ENCODE results near the gene PRRC2B.
"Not testable (repeated sequence)": the region's sequence is repeated elsewhere in the genome, so short reads cannot be mapped to it uniquely, and the experiment has no call there.

Gene PRRC2B

DNA sequence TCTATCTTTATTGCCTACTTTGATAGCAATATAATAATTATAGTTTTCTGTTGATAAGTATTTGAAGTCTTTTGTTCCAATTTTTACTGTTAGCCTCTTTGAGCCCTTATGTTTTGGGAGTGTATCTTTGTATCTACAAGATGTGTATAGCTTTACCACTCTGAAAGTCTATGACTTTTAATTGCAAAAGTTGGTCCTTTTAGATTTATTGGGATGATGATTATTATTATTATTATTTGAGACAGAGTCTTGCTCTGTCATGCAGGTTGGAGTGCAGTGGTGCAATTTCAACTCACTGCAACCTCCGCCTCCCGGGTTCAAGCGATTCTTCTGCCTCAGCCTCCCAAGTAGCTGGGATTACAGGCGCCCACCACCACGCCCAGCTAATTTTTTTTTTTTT is 78.2 kb downstream of the PRRC2B start:
- DNase-seq (ENCODE audit: low read depth) = not testable (repeated sequence)

DNA sequence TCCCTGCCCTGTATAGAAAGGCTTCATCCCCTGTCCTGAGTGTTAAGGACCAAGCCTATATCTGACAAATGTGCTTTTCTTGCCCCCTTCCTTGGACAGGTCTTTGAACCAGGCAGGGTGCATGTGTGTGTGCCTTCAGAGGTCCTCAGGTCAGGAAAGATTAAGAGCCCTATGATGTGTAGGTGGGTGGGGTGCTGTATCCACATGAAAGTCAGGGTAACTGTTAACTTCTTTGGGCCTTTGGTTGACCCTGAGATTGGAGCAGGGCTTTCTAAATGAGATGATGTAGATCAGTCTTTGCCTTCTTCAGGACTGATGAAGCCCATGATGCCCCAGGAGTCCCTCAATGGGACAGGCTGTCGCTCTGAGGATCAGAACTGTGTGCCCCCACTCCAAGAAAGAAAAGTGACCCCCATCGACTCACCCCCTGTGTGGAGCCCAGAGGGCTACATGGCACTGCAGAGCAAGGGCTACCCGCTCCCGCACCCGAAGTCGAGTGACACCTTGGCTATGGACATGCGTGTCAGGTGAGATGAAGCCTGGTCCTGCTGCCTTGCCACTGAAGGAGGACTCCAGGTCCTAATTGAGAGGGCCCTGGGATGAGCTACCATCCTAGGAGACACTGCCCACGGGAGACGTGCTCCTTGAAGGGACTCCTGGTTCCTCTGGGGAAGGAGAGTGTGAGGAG is 79.5 kb downstream of the PRRC2B start:
- DNase-seq (ENCODE audit: low read depth) = no peak

DNA sequence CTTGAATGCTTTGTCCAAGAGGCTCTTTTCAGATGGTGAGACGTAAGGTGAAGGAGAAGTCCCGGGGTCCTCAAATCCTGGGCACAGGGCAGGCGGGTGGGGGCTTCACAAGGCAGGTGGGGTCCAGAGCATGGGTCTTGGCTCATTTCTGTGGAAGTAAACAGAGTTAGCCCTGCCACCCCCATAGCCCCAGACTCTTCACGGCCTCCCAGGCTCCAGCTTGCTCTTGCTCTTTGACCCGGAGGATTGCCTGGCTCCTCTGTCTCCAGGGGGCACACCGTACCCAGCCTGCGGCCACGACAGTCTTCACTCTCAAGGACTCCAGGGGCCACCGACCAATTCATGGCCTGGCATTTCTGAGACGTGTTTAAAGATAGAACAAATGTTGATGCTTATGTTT is 80.0 kb downstream of the PRRC2B start:
- DNase-seq (ENCODE audit: low read depth) = no peak

DNA sequence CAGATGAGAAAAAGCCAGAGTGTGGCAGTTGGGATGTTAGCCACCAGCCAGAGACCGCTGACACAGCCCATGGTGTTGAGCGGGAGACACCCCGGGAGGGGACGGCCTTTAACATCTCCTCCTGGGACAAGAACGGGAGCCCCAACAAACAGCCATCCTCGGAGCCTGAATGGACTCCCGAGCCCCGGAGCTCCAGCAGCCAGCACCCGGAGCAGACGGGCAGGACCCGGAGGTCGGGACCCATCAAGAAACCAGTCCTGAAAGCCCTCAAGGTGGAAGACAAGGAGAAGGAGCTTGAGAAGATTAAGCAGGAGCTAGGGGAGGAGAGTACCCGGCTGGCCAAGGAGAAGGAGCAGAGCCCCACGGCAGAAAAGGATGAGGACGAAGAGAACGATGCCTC is 80.8 kb downstream of the PRRC2B start:
- no peak for DNase-seq (ENCODE audit: low read depth)

DNA sequence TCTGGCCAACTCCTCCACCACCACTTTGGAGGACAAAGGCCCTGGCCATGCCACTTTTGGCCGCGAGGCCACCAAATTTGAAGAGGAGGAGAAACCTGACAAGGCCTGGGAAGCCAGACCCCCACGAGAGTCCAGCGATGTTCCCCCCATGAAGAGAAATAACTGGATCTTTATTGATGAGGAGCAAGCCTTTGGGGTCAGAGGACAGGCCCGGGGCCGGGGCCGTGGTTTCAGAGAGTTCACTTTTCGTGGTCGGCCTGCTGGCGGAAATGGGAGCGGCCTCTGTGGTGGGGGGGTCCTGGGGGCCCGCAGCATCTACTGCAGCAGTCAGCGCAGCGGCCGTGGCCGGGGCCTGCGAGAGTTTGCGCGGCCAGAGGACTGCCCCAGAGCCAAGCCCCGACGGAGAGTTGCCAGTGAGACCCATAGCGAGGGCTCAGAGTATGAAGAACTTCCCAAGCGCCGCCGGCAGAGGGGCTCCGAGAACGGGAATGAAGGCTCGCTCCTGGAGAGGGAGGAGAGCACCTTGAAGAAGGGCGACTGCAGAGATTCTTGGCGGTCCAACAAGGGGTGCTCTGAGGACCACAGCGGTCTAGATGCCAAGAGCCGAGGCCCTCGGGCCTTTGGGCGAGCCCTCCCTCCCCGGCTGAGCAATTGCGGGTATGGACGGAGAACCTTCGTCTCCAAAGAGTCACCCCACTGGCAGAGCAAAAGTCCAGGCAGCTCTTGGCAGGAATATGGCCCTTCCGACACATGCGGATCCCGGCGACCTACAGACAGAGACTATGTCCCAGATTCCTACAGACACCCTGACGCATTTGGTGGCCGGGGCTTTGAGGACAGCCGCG is 81.4 kb downstream of the PRRC2B start:
- no peak for DNase-seq (ENCODE audit: low read depth)

DNA sequence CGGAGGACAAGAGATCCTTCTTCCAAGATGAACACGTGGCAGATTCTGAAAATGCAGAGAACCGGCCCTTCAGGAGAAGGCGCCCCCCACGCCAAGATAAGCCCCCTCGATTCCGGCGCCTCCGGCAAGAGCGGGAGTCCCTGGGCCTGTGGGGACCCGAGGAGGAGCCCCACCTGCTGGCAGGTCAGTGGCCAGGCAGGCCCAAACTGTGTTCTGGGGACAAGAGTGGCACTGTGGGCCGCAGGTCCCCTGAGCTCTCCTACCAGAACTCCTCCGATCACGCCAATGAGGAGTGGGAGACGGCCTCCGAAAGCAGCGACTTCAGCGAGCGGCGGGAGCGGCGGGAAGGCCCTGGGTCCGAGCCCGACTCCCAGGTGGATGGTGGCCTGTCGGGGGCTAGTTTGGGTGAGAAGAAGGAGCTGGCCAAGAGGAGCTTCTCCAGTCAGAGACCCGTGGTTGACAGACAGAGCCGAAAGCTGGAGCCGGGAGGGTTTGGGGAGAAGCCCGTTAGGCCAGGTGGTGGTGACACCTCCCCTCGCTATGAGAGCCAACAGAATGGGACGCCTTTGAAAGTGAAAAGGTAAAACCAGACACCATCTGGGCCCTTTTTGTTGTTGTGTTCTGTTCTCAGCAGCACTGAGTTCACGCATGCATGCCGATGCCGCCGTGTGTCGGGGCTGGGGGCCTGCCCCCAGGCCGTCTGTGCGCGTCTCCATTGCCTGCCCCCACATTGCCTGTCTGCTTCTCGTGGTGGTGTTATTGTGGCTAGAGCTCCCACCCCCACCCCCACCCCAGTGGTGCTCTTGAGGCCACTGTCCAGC is 82.3 kb downstream of the PRRC2B start:
- DNase-seq (ENCODE audit: low read depth) = no peak

DNA sequence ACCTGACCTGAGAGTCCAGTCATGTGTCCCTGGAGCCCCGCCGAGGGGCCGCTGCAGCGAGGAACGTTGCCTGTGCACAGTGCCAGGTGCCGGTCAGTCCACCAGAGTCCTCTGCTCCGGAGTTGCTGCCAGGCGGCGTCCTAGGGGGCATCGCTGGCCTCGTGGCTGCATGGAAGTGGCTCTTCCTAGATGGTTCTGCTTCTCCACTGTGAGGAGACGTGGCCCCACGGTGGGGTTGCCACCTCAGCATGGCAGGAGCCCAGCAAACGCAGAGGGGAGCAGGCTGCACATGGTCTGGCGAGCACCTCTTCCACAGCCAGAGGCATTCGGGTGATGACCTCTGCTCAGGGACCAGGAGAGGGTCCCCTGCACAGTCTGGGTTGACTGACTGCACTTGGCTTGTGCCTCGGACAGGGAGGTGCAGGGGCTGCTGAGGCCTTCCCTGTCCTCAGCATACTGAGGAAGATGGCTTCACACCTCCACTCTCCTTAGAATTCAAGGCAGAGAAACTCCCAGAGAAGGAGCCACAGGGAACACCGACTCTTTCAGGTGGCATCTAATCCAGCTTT is 83.0 kb downstream of the PRRC2B start:
- no peak for DNase-seq (ENCODE audit: low read depth)

DNA sequence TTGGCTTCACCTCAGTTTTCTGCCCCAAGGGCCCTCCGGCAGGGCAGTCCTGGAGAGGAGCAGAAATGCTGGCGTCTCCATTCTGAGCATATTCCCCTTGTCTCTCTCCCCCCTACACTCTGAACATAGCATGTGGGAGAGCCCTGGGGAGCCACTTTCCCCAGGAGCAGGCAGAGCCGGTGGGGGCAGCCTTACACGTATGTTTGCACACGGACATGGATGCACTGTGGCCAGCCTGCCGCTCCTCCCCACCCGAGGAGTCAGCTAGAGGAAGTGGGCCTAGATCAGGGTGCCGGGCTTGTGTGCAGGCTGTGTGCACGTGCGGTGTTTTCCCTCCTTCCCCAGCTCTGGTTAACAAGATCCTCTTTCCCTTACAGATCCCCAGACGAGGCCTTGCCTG is 83.5 kb downstream of the PRRC2B start:
- no peak for DNase-seq (ENCODE audit: low read depth)

DNA sequence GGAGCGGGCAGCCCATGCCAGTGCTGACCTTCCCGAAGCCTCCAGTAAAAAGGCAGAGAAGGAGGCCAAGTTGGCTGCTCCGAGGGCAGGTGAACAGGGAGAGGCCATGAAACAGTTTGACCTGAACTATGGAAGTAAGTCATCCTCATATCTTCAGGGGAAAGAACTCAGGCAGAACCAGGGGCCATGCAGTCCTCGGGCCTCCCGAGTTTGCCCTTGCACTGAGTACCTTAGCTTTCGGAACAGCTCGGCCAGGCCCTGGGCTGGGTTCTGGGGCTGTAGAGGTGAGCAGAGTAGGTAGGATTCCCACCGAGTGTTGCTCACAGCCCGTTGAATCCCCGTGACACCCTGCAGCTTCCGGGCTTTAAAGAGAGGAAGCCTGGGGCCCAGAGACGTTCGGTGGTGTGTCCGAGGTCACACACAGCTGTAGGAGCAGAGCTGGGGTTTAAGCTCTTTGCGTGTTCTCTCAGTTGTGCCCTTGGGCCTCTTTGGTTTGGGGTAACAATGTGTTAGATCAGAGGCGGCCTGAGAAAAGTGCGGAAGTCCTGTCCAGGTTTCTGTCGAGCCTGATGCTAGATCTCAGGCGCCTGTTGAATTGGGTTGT is 84.0 kb downstream of the PRRC2B start:
- DNase-seq (ENCODE audit: low read depth) = no peak

DNA sequence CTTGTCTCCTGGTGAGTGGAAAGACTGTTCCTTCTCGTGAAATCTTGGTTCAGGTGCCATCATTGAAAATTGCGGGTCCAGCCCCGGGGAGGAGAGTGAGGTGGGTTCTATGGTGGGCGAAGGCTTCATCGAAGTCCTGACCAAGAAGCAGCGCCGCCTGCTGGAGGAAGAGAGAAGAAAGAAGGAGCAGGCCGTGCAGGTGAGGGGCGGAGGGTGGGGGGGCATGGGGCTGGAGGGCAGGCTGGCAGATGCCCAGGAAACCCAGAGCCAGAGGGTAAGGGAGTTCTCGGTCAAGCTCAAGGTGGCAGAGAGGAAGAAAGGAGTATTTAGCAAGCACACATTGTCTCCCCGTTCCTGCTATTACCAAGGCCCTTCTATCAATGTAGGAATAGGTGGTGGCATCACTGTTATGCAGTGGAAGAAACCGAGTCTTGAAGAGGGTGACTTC is 84.6 kb downstream of the PRRC2B start:
- DNase-seq (ENCODE audit: low read depth) = peak; percentile 59

DNA sequence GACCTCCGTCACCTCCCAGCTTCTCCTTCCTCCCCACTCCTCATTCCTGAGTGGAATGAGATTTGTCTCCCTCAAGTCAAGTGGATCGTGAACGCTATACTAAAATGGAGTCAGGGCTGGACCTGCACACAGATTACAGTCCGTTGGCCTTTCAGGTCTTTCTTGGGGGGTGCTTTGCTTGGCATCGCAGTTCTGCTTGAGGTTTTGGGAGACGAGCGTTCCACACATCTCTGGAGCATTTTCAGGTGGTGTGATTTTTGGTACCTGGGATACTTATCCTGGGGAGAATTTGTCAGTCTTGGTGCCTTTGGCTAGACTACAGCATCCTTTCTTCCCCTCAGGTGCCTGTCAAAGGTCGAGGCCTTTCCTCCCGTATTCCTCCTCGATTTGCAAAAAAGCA is 85.0 kb downstream of the PRRC2B start:
- DNase-seq (ENCODE audit: low read depth) = no peak

DNA sequence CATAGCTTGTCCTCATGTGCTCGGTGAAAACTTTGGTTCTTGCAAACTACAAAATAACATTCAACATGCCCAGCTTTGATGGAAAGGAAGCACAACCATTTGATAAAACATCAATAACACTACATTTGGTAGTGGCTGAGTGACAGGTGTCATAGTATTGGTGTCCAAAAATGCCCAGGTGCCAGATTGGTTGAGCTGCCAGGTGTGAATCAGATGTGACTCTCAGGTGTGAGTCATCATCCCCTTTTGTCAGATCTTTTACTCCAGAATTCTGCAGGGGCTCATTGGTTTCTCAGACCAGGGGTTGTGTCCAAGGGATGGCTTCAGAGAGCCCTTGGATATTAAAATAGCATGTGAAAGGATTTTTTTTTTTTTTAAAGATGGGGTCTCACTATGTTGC is 86.4 kb downstream of the PRRC2B start:
- DNase-seq (ENCODE audit: low read depth) = no peak

DNA sequence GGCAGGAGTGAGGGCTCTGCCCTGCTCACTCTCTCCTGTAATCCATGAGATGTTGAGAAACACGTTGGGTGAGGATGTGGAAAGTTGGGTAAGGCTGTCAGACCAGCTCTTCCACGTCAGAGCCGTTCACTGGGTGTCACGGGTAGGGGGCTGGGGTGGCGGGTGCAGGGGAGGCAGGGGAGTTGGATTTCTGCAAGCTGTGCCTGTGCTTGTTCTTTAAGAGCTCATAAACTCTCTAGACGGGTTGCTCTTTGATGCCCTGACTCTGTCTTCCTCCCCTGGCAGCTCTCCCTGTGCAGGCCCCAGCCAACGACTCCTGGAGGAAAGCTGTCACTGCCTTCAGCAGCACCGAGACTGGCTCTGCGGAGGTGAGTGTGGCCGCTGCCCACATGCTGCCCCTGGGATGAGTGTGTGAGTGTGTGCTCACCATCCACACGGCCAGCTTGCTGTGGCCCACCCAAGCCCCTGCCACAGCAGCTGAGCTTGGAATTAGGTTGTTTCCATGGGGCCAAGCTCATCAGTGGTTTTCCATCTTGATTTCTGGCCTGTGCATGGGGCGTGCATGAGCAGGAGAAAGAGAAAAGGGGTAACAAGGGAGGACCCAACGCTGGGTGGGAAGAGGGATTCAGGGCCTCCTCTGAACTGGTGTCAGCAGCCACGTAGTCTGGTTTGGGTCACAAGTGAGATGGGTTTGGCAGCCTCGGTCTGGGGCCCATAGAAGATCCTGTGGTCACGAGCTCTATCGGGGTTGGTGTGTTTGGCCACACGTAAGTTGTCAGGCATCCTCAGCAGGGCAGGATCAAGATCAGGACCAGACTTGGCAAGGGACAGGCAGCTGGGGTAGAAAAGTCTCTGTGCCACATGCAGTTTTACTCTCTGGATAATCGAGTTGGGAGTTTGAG is 87.8 kb downstream of the PRRC2B start:
- no peak for DNase-seq (ENCODE audit: low read depth)

DNA sequence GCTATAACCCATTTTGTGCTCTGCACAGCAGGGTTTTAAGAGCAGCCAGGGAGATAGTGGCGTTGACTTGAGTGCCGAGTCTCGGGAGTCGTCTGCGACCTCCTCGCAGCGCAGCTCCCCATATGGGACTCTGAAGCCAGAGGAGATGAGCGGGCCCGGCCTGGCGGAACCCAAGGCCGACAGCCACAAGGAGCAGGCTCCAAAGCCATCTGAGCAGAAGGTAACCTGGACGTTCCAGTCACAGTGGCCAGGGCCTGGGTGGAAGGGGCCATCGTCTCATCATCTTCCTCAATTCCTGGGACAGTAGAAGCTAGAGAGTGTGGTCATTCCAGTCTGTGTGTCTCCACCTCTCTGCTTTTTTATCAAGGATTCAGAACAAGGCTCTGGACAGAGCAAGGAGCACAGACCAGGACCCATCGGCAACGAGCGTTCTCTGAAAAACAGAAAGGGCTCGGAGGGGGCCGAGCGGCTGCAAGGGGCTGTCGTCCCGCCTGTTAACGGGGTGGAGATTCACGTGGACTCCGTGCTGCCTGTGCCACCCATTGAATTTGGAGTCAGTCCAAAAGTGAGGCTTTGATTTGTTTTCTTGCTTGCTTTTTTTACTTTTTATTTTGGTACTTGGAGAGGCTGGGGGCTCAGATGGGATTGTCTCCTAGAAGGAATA is 88.6 kb downstream of the PRRC2B start:
- DNase-seq (ENCODE audit: low read depth) = no peak

DNA sequence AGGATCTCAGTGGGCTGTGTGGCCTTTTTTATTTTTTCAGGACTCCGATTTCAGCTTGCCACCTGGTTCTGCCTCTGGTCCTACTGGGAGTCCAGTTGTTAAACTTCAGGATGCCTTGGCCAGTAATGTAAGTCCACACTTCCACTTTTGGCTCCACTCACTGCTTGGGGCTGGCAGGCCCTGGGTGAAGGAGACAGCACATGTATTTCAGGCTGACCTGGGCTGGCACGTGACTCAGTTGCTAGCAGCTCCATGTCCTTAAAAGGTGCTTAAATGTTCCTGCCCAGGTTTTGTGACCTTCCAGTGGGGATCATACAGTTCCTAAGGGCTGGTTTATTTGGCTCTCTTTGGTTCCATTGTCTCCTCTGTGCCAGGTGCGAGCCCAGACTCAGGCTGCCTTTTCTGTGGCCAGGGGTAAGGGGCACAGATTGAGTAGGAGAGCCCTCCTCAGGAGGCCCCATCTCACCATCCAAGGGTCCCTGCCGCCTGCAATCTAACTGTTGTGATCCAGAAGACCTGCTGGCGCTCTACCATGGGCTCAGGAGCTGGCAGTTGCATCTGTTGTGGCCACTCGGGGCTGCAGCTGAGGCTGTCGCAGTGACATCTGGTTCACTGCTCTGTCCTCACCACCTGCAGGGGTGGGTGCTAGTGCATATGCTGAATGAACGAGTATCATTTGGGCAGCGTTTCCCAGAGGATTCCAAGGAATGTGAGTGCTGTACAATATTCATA is 89.6 kb downstream of the PRRC2B start:
- no peak for DNase-seq (ENCODE audit: low read depth)

DNA sequence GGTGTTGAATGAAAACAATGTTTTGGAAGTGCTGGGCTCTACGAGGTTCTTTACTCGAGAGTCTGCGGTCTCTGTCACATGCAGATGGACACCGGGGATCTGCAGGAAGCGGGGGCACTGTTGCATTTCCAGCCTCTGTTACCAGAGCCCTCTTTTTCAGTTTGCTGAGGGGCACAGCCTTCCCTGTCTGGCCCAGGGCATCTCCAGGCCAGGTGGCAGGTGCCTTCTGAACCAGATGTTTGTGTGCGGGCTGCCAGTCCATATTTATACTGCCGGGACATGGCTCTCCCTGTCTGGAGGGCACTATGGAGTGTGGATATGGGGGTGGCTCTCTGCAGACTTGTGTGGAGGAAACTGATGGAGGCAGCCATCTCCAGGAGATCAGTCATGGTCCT is 90.2 kb downstream of the PRRC2B start:
- DNase-seq (ENCODE audit: low read depth) = no peak

DNA sequence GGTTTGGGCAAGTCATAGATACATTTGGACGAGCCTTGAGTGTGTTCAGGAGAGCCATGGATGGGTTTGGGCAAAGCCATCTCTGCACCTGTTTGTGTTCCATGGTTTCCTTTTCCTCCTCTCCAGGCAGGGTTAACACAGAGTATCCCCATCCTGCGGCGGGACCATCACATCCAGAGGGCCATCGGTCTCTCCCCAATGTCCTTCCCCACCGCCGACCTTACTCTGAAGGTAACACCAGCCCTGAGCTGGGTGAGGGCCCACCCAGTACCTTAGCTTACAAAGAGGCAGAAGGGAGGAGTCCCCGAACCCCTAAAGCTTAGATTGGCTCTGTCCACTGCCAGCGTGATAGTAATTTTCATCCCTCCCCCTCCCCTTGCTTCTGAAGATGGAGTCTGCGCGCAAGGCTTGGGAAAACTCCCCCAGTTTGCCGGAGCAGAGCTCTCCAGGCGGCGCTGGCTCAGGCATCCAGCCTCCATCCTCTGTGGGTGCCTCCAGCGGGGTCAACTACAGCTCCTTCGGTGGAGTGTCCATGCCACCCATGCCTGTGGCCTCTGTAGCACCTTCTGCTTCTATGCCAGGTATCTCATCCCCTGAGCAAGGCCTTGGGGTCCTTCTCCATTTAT is 90.8 kb downstream of the PRRC2B start:
- DNase-seq (ENCODE audit: low read depth) = no peak

DNA sequence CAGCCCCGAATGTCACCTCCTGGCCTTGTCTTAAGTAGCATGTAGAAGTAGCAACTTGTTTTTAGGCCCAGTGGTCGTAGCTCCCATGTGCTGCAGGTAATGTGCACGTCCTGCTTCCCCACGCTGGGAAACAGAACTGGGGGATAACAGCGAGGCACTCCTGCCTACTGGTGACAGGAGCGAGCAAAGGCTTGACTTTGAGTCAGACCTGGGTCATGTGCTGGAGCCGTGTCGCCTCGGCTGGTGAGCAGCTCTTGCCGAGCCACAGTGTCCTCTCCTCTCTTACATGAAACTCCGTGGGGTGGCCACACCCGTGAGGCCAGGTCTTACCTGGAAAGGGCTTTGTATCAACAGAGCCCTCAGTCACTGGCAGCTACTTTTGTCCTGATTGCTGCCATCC is 91.3 kb downstream of the PRRC2B start:
- DNase-seq (ENCODE audit: low read depth) = no peak

DNA sequence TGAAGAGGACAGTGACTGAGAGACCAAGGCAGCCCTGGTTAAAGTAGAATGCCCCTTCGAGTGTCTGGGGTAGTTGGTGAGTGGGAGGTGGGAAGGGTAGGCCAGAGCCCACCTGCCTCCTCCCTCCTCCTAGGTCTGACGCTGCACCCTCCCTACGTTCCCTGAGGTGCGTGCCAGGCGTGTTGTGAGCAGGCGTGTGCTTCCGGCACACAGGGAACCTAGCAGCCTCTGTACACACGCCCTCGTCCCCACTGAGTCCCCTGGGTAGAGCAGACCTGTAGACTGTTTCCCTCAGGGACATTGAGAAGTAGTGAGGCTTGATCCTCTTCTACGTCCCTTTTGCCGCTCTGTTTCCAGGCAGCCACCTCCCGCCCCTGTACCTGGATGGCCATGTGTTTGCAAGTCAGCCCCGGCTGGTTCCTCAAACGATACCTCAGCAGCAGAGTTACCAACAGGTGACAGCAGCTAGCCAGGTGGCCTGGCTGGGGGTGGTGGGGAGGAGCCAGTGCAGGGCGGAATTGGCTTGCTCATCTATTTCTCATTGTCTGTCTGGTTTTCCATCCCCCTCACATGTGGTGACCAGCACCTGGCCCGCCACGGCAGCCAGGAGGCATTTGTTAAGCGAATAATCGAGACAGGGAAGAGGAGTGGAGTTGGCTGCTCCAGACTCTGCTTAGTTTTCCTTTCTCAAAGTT is 92.0 kb downstream of the PRRC2B start:
- DNase-seq (ENCODE audit: low read depth) = no peak
